Nephron (organoid): ENCODE measurements around the gene CHGA.

Source experiments
- H3K27ac Mint-ChIP-seq, 3 experiments: 2 replicates each; pipeline ENCODE4 v1.8.0; 2020; ENCODE audit warnings: mixed read lengths in 3 of 3, mild to moderate bottlenecking in 2 of 3, moderate library complexity in 1 of 3
- H3K27me3 Mint-ChIP-seq: 2 replicates; pipeline ENCODE4 v1.8.0; 2021; ENCODE audit warnings: low read depth, mild to moderate bottlenecking, moderate library complexity, mixed read lengths
- H3K36me3 Mint-ChIP-seq: 2 replicates; pipeline ENCODE4 v1.8.0; 2020; ENCODE audit warnings: low read depth, mixed read lengths
- H3K4me1 Mint-ChIP-seq: 2 replicates; pipeline ENCODE4 v1.8.0; 2020; ENCODE audit warnings: mixed read lengths
- H3K4me3 Mint-ChIP-seq, 3 experiments: 2 replicates each; pipeline ENCODE4 v1.8.0; 2020; ENCODE audit warnings: mild to moderate bottlenecking in 3 of 3, mixed read lengths in 3 of 3, moderate library complexity in 2 of 3
- H3K9me3 Mint-ChIP-seq: 2 replicates; pipeline ENCODE4 v1.8.0; 2020; ENCODE audit warnings: mixed read lengths
- CTCF ChIP-seq, 3 experiments: fragments of 200-600 bp; sonication (generic); IDR thresholded peaks; one replicate each; pipeline ENCODE4 v1.5.0; 2021; ENCODE audit warnings: antibody characterized with exemption in 3 of 3; ENCODE audit not compliant: unreplicated experiment in 3 of 3

Gene CHGA

GRCh38 chr14:92965281-92965680 is 42.3 kb downstream of the CHGA start:
- no peaks in the 10 kb centered on the region for H3K27me3 Mint-ChIP-seq
- TF ChIP-seq CTCF (IDR thresholded peaks at IDR 0.05; ENCODE audit: unreplicated experiment in 3 of 3) = no peak
- peaks cover 8% of the 10 kb centered on the region for H3K36me3 Mint-ChIP-seq
- no peak overlapping the region for H3K27ac Mint-ChIP-seq
- H3K4me3 Mint-ChIP-seq = no peak overlapping the region
- peaks cover 52% of the 10 kb centered on the region for H3K4me1 Mint-ChIP-seq
- H3K9me3 Mint-ChIP-seq = no peaks in the 10 kb centered on the region

- Mint-ChIP-seq H3K4me3 (no peak overlapping the region), H3K36me3 (peaks cover 4% of the 10 kb centered on the region), H3K27ac (no peak overlapping the region), H3K4me1 (peaks cover 54% of the 10 kb centered on the region), H3K27me3 (peaks cover 3% of the 10 kb centered on the region), H3K9me3 (peaks cover 3% of the 10 kb centered on the region)
- TF ChIP-seq CTCF (IDR thresholded peaks at IDR 0.05; ENCODE audit: unreplicated experiment in 3 of 3) = no peak
These were observed 44.5 kb downstream of the CHGA start for GRCh38 chr14:92967346-92967926.

- Mint-ChIP-seq H3K4me3 (no peak overlapping the region), H3K9me3 (peaks cover 3% of the 10 kb centered on the region), H3K27ac (no peak overlapping the region), H3K27me3 (peaks cover 3% of the 10 kb centered on the region), H3K4me1 (peaks cover 52% of the 10 kb centered on the region), H3K36me3 (peaks cover 9% of the 10 kb centered on the region)
- no peak for TF ChIP-seq CTCF (IDR thresholded peaks at IDR 0.05; ENCODE audit: unreplicated experiment in 3 of 3)
These were observed 45.5 kb downstream of the CHGA start for GRCh38 chr14:92968291-92969020.

- Mint-ChIP-seq H3K36me3 (peaks cover 9% of the 10 kb centered on the region), H3K4me1 (peaks cover 45% of the 10 kb centered on the region), H3K9me3 (peaks cover 3% of the 10 kb centered on the region), H3K27ac (peak overlapping the region; percentile 62 to 78 (median 77)), H3K4me3 (no peak overlapping the region), H3K27me3 (peaks cover 3% of the 10 kb centered on the region)
- no peak for TF ChIP-seq CTCF (IDR thresholded peaks at IDR 0.05; ENCODE audit: unreplicated experiment in 3 of 3)
These were observed 46.5 kb downstream of the CHGA start for GRCh38 chr14:92969430-92969829.

GRCh38 chr14:92969871-92970270 is 46.9 kb downstream of the CHGA start:
- no peak overlapping the region for H3K4me3 Mint-ChIP-seq
- H3K4me1 Mint-ChIP-seq = peaks cover 43% of the 10 kb centered on the region
- peaks cover 9% of the 10 kb centered on the region for H3K36me3 Mint-ChIP-seq
- no peak for TF ChIP-seq CTCF (IDR thresholded peaks at IDR 0.05; ENCODE audit: unreplicated experiment in 3 of 3)
- H3K27ac Mint-ChIP-seq = peak overlapping the region; percentile 62 to 78 (median 77)
- H3K9me3 Mint-ChIP-seq = peaks cover 3% of the 10 kb centered on the region
- peaks cover 3% of the 10 kb centered on the region for H3K27me3 Mint-ChIP-seq

GRCh38 chr14:92970271-92970670 is 47.3 kb downstream of the CHGA start:
- H3K9me3 Mint-ChIP-seq = peaks cover 3% of the 10 kb centered on the region
- H3K27me3 Mint-ChIP-seq = peaks cover 3% of the 10 kb centered on the region
- peaks cover 7% of the 10 kb centered on the region for H3K36me3 Mint-ChIP-seq
- no peak for TF ChIP-seq CTCF (IDR thresholded peaks at IDR 0.05; ENCODE audit: unreplicated experiment in 3 of 3)
- no peak overlapping the region for H3K4me3 Mint-ChIP-seq
- H3K27ac Mint-ChIP-seq = no peak overlapping the region
- peaks cover 39% of the 10 kb centered on the region for H3K4me1 Mint-ChIP-seq
